LNCaP clone FGC (cell line): ENCODE measurements around the gene ZFAND3.

Experiments used
- DNase-seq: peaks from one replicate; pipeline ENCODE4 v3.0.0-alpha.2; 2011; ENCODE audit warnings: low read depth
- H3K4me3 ChIP-seq: 2 replicates; pipeline ENCODE4 v1.5.1; 2011; ENCODE audit warnings: mild to moderate bottlenecking, low read depth, low read length, control low read depth
- CTCF ChIP-seq: IDR thresholded peaks from 2 replicates; pipeline ENCODE4 v1.5.1; 2012; ENCODE audit warnings: mild to moderate bottlenecking; ENCODE audit not compliant: control insufficient read depth, insufficient read depth; ENCODE audit errors: extremely low read depth

The ZFAND3 gene

GRCh38 chr6:38092964-38093363, 273.4 kb downstream of the ZFAND3 start:
- TF ChIP-seq CTCF, result no peak
- H3K4me3 ChIP-seq, result no peak overlapping the region
- no peak for DNase-seq

- TF ChIP-seq CTCF, result no peak
- H3K4me3 ChIP-seq, result no peak overlapping the region
- no peak for DNase-seq
Measured at GRCh38 chr6:38095054-38095453, 275.5 kb downstream of the ZFAND3 start.

GRCh38 chr6:38099221-38099620, 279.7 kb downstream of the ZFAND3 start:
- H3K4me3 ChIP-seq, result no peak overlapping the region
- TF ChIP-seq CTCF, result no peak
- DNase-seq, result no peak

GRCh38 chr6:38100380-38100779, 280.9 kb downstream of the ZFAND3 start:
- DNase-seq, result no peak
- no peak overlapping the region for H3K4me3 ChIP-seq
- no peak for TF ChIP-seq CTCF

GRCh38 chr6:38103921-38104320, 284.4 kb downstream of the ZFAND3 start:
- H3K4me3 ChIP-seq, result no peak overlapping the region
- TF ChIP-seq CTCF, result no peak
- DNase-seq, result no peak

- H3K4me3 ChIP-seq, result no peak overlapping the region
- DNase-seq, result no peak
Measured at GRCh38 chr6:38105066-38105465, 285.5 kb downstream of the ZFAND3 start.

More at GRCh38 chr6:38105066-38105465, 285.5 kb downstream of the ZFAND3 start:
- TF ChIP-seq CTCF, result no peak
